Cardiac septum (tissue), 1 donor: ENCODE data around the gene OPN4. TPM values are rescaled to one million over a fixed set of nuclear protein-coding genes. Genes with fewer than 3 reads are reported as not detected.
"Not testable (repeated sequence)": the region's sequence is repeated elsewhere in the genome, so short reads cannot be mapped to it uniquely, and the experiment has no call there.

Source experiments
- DNase-seq: peaks from one replicate; pipeline ENCODE4 v3.0.0-alpha.2; 2020; ENCODE audit warnings: low spot score
- intact Hi-C: fragments of 100-400 bp; cut with DNase I; formaldehyde crosslinking; loops from one replicate; pipeline ENCODE4 v1.14.0; 2022
- long read RNA-seq: library from polyadenylated mRNA; unstranded; transcript quantifications from one replicate; pipeline ENCODE4 v2.0.0, GENCODE V29; 2021
- total RNA-seq: library from RNA; stranded (reverse); fragmentation: NEBNext Ultra II Directional; extraction: Animal tissue kit (Norgen Biotek cat#: 25700); gene quantifications from one replicate; pipeline ENCODE4 v1.2.1, GENCODE V29; 2021
- donor health status: DM: no; HTN: no; CAD: no.

Gene OPN4, protein sequence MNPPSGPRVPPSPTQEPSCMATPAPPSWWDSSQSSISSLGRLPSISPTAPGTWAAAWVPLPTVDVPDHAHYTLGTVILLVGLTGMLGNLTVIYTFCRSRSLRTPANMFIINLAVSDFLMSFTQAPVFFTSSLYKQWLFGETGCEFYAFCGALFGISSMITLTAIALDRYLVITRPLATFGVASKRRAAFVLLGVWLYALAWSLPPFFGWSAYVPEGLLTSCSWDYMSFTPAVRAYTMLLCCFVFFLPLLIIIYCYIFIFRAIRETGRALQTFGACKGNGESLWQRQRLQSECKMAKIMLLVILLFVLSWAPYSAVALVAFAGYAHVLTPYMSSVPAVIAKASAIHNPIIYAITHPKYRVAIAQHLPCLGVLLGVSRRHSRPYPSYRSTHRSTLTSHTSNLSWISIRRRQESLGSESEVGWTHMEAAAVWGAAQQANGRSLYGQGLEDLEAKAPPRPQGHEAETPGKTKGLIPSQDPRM
- total RNA-seq = not detected
- long read RNA-seq, partial matches to known transcripts = 0 of 15 reads
- long read RNA-seq, other reads (novel, unspliced or antisense) = 15 of 15 reads

DNA sequence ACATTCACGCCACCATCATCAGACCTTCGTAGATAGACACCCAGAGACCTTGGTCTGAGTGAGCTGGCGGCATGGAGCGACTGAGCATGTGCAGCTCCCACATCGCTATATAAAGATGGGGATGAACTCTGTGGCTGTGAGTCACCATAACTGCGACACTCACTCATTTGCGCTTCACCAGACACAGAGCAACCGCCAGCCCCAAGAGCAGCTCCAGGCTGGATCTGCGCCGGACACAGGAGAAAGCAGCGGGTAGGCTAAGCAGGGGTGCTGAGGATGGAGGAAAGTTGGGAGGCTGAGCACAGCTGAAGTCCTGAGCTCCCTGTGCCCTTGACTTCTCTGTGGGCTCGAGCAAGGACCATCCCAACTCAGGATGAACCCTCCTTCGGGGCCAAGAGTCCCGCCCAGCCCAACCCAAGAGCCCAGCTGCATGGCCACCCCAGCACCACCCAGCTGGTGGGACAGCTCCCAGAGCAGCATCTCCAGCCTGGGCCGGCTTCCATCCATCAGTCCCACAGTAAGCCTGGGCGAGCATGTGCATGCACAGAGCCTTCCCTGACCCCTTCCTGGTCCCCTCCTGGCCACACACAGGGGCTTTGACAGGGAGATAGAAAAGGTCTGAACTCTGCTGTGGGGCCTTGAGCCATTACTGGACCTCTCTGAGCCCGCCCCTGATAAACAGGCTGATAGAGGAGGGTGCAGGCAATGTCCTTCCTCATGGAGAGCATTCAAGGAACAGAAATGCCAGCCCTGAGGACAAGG, at the start of gene OPN4:
Gene OPN4, plus strand, starts transcription at position 137 of the 762 bp plus-strand sequence. Its CDS starts 237 bp downstream, at position 374.
- peak; percentile 41 for DNase-seq
- intact Hi-C loops = no loop called here

DNA sequence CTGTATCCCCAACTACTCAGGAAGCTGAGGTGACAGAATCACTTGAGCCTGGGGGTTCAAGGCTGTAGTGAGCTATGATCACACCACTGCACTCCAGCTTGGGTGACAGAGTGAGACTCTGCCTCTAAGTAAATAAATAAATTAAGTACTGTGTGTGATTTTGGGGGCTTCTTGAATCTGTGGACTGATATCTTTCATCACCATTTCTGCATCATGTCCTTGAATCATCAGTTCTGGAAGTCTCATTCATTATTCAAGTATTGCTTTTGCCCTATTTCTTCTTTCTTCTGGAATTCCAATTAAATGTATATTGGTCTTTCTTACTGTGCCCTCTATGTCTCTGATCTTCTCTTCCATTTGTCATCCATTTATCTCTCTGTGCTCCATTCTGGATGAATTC, 46.7 kb upstream of the OPN4 start:
- no peak for DNase-seq
- intact Hi-C loops = no loop called here

DNA sequence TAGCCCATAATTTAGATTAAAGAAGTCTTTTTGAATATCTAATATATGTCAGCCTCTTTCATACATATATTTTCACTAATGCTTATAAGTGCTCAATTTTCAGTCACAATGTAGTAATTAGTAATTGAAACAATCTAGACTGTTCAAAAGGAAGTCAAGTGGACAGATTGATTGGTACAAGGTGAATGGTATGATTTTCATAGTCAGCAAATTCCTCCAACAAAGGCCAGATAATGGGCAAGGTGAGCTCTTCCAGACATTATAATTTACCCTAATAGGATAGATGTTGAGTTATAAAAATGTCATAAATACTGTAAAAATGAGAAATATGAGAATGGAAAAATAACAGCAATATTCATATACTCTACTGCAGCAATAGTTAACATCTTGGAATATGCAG, 44.4 kb upstream of the OPN4 start:
- DNase-seq = no peak
- intact Hi-C loops = no loop called here

DNA sequence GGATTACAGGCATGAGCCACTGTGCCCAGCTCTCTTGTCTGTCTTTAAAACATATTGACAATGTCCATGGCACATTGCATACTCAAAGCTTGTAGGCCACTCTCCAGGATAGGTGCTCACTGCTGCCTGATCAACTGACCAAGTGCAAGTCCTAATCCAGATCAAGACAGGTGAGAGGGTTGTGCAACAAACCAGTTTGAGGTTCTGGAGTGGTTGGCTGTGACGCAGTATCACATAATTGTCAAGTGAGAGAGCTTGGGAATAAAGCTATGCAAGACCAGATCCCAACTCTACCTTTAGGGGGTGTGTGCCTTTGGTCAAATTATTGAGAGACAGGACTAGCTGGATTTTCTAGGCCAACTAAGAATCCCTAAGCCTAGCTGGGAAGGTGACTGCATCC, 43.0 kb upstream of the OPN4 start:
- intact Hi-C loops = no loop called here
- DNase-seq = no peak

DNA sequence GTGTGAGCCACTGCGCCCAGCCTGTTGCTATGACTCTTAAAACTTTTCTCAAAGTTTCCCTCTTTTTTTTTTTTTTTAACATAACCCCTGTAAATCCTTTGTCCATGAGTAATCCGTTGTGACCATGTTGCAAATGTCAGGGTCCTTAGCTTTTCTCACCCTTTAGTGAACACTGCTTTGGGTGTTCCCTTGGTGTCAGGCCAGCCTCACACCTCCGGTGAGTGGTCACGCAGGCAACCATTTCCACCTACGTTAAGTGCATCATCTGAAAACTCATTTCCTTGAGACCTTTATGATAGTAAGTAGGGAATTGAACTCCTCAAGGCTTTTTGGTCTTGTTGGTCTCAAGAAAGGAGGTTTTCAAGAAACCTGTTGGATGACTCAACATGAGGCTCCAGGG, 41.3 kb upstream of the OPN4 start:
- intact Hi-C loops = no loop called here
- no peak for DNase-seq

DNA sequence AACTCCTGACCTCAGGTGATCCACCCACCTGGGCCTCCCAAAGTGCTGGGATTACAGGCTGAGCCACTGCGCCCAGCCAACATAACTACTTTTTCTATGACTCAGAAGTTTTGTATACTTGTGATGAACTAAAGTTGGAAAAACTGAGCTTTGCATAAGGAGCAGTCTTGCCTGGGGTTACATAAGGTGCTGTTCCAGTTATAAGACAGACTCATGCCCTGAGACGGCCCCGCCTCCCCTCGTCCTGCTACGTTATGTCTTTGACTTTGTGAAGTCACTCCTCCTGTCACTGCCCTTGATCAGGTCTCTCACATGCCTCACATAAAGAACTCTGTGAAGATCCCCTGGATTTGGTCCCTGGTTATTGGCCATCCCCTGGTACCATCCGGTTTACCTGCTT, 40.4 kb upstream of the OPN4 start:
- intact Hi-C loops = no loop called here
- DNase-seq = no peak

DNA sequence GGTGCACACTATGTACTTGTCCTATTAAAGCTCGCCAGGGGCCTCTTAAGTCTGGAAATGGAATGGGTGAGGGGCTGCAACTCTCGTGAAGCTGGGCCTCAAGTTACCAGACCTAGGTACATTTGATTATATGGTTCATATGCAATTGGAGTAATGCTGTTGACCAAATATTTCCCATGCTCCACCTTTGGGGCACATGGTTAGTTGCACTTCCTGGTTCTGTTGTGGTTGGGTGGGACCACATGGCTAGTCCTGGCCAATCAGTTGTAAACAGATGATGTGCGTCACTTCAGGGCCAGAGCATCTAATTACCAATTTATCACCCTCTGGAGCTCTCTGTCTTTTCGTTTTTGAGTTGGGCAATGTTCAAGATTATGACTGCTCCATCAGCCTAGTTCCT, 39.5 kb upstream of the OPN4 start:
- no peak for DNase-seq
- intact Hi-C loops = no loop called here

DNA sequence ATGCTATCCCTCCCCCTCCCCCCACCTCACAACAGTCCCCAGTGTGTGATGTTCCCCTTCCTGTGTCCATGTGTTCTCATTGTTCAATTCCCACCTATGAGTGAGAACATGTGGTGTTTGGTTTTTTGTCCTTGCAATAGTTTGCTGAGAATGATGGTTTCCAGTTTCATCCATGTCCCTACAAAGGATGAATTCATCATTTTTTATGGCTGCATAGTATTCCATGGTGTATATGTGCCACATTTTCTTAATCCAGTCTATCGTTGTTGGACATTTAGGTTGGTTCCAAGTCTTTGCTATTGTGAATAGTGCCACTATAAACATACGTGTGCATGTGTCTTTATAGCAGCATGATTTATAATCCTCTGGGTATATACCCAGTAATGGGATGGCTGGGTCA, 37.1 kb upstream of the OPN4 start:
- DNase-seq, intact Hi-C loops: not testable (repeated sequence)

DNA sequence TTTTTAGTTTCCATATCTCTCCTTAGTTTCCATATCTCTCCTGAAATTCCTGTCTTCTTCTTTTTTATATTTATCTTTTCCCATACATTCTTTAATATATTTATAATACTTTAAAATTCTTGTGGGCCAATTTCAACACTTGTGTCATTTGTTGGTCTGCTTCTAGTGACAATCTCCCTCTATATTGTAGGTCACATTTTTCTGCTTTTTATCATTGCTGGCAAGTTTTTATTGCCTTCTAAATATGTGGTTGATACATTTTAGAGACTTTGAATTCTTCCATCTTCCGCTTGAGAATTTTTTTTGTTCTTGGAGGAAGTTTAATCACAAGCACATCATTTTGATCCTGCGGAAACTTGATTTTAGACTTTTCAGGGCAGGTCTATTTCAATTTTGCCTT, 26.0 kb upstream of the OPN4 start:
- intact Hi-C loops = no loop called here
- no peak for DNase-seq

DNA sequence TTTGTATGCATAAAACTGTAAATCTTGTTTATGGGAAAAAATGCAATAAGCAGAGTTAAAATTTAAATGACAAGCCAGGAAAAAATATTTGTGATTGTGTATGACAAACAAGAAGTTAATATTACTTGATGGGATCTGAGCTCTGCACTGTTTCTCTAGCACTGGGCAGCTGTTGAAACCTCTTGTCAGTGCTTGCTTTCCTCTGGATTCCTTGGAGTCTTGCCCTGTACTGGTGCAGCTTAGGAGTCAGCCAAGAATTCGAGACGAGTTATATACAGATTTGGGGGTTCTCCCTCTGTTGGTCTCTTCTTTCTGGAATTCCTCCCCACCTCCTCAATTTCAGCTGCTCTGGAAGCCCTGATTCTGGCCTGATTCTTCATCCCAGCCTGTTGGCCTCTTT, 24.3 kb upstream of the OPN4 start:
- DNase-seq = no peak
- intact Hi-C loops = loop anchor here (1.0 kb wide), 1 partner anchor 34 kb away; no protein-coding TSS in a partner anchor

DNA sequence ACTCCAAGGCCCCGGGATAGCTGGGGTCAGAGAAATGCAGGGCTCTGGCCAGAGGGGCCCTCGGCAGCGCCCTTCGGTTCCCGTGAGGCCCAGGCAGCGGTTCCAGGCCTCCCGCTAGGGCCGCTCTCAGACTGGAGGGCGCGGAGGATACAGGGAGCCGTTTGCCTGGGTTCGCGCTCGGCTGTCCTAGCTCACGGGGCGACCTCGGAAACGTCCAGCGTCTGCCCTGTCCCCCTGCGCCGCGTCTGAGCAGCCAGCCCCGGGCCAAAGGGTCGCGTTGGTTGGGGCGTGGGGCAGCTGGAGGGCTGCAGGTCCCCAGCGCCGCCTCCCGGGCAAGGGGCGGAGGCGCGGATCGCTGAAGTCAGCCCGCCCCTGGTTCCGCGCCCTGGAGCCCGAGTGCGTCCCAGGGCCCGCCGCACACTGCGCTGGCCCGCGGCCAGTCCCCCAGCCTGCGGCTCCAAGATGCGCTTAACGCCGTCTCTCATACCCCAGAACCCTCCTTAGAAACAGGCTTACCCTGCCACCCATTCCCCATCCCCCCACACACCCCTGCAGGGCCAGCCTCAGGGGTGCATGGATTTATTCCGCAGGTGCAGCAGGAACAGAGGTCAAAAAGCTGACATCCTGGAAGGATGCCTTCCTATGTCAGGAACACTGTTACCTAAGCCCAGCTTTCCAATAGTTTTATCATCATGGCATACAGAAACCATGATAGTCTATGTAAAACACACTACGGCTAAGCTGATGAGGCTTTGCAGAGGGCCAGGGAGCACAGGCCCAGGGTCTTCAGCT, 22.1 kb upstream of the OPN4 start:
- intact Hi-C loops = no loop called here

DNA sequence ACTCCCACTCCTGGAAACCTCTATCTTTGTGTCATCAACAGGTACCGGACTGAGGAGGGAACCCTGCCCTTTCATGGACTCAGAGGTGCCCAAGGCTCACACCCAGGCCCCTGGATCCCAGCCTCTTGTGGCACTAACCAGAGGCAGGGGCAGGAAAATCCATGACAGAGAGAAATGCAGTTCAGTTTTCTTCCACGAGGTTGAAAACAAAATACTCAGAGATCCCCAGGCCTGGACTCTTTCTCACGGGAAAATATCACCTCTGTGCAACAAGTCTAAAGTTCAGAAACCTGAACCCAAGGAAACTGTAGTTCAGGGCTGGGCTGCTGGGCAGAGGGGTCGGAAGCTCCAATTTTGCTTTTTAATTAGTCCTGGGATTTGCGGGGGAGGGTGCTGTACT, 21.4 kb upstream of the OPN4 start:
- intact Hi-C loops = no loop called here
- no peak for DNase-seq

More for the DNA sequence above, 22.1 kb upstream of the OPN4 start:
- DNase-seq = no peak

DNA sequence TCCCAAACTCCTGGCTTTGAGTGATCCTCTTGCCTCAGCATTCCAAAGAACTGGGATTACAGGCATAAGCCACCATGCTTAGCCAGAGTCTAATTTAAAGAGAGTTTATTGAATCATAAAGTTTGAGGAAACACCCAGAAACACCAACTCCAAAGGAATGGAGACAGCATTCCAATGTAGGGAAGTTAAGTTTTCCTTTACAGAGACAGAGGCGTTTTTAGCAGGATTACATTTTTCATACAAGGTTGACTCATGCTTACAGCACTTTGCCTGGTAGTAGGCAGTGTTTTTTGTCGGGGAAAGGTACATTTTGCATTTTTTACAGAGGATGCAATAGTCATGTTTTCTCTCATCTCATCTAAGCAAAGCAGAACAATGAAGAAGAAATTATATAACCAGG, 18.9 kb upstream of the OPN4 start:
- DNase-seq = no peak
- intact Hi-C loops = no loop called here

DNA sequence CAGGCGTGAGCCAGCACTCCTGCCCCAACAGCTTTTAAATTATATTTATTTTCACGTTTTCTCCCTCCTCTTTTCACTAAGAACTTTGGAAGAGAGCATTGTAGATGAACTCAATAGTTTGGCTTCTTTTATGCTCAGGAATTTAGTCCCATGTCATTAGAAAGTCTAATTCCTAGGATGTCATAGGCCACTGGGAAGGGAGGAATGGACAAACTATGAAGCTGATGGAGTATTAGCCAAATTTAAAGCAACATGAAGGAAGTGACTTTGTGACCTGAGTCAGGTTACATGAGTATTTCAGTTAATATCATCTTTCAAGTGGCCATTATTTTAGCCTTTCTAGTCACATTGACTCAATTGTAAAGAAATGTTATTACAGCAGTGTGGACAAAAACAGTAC, 18.0 kb upstream of the OPN4 start:
- no peak for DNase-seq
- intact Hi-C loops = no loop called here

DNA sequence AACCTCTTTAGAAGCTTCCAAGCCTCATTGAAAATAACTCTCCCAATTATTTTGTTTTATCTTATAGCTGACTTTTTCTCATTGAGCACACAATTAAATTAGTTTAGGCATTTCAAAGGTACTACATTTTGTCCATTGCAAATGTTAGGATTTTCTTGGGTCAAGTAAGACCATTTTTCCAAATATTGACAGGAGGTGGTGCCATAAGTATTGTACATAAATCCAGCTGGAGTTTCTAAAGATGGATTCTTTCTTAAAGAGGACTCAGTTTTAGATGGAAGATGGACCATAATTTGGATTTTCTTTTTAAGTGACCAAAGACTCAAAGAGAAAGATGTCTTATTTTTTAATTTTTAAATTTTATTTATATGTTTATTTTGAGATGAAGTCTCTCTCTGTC, 12.3 kb upstream of the OPN4 start:
- no peak for DNase-seq
- intact Hi-C loops = no loop called here

DNA sequence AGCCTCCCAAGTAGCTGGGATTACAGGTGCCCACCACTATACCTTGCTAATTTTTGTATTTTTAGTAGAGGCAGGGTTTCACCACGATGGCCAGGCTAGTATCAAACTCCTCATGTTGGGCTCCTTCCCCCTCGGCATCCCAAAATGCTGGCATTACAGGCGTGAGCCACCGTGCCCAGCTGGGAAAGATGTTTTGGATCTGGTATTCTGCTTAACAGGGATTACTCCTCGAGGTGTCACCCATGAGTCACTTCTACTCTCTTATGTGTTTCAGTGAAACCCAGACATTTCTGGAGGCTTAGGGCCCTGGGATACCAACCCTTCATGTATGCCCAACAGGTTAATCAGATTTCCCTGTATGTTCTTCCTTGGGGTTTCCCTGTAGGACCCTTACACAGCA, 11.8 kb upstream of the OPN4 start:
- intact Hi-C loops = no loop called here
- DNase-seq = no peak

DNA sequence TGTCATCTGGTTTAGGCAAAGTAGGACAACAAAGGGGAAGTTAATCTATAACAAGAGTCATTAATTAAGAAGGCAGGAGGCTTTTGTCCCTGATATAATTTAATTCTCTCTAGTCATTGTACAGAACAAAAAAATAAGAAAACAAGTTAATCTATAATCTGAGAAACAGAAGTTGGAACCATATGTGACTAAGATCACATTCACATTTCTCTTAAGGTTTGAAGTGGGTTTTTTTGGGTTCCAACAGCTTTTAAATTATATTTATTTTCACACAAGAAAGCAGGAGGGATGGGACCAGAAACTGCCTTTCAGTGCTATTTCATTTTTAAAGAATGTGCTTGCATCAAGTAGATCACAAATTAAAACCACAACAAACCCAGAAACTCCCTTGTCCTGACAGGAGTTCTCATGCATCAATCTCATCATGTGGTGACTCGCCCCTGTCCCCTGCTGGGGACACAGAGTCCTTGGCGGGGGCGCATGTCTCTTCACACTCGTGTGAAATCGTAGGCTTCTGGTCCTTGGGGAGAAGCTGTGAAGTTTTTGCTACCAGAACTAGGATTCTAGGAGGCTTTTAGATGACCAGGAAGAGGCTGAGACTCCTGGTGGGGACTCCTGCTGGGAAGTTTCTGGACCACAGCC, 10.1 kb upstream of the OPN4 start:
- DNase-seq = no peak
- intact Hi-C loops = no loop called here

DNA sequence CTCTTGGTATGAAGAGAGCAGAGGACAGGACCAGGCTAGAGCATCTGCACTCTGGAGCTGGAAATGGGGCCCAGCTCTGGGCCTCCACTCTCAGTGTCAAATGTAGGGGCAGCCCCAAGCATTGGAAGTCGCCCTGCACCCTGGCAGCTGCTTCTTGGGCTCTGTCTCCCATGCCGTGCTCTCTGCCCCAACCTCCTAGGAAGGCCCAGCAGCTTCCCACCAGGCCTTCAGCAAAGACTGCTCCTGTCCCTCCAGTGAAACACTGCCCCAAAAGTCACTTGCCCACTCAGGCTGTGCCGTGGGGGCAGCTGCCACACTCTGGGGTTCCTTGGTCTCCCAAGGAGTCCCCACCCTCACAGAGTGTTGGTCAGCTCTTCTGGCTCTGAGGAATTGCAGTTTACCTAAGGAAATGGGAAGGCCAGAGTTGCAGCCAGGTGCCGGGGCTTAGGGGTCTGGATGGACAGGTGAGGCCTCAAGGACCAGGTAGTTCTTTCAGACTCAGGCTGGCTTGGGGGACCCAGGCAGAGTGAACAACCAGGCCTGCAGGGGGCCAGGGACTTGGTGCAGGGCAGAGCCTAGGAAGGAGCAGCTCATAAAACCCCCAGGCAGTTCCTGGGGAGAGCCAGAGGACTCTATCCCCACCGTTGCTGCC, 9.4 kb upstream of the OPN4 start:
- DNase-seq = no peak
- intact Hi-C loops = no loop called here

DNA sequence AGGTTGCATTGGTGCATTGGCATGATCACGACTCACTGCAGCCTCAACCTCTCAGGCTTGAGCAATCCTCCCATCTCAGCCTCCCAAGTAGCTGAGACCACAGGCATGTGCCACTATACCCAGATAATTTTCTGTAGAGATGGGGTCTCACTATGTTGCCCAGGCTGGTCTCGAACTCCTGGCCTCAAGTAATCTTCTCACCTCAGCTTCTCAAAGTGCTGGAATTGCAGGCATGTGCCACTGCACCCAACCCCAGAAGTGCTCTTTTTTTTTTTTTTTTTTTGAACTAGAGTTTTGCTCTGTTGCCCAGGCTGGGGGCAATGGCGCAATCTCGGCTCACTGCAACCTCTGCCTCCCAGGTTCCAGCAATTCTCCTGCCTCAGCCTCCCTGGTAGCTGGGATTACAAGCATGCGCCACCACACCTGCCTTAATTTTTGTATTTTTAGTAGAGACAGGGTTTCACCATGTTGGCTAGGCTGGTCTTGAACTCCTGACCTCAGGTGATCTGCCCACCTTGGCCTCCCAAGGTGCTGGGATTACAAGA, 8.7 kb upstream of the OPN4 start:
- DNase-seq, intact Hi-C loops: not testable (repeated sequence)
